ENCODE data around the gene HIC1.

Gene HIC1

GRCh38 chr17:2047590-2047989 lies 7.3 kb upstream of the HIC1 start:
- no peak for ATAC-seq
- TF ChIP-seq CSRNP3 (CRISPR knock-in tag; IDR thresholded peaks at IDR 0.05) (no peak), SNAI2 (CRISPR knock-in tag; IDR thresholded peaks at IDR 0.05) (no peak), OSR1 (CRISPR knock-in tag; IDR thresholded peaks at IDR 0.05) (no peak), ISL1 (CRISPR knock-in tag; IDR thresholded peaks at IDR 0.05) (no peak)

GRCh38 chr17:2048805-2049204 lies 6.1 kb upstream of the HIC1 start:
- TF ChIP-seq TOX (CRISPR knock-in tag; IDR thresholded peaks at IDR 0.05; ENCODE audit: borderline replicate concordance): no peak
- no peak for TF ChIP-seq TCF4 (CRISPR knock-in tag; IDR thresholded peaks at IDR 0.05; ENCODE audit: borderline replicate concordance)
- no peak for TF ChIP-seq ARNTL (CRISPR knock-in tag; IDR thresholded peaks at IDR 0.05; ENCODE audit: borderline replicate concordance, low read depth)
- no peak for TF ChIP-seq SNAI2 (CRISPR knock-in tag; IDR thresholded peaks at IDR 0.05)
- no peak for TF ChIP-seq ZNF565 (CRISPR knock-in tag; conservative IDR thresholded peaks at IDR 0.05; ENCODE audit: low read depth)
- TF ChIP-seq ESRRG (CRISPR knock-in tag; IDR thresholded peaks at IDR 0.05): no peak
- no peak for TF ChIP-seq POU6F1 (CRISPR knock-in tag; IDR thresholded peaks at IDR 0.05; ENCODE audit: borderline replicate concordance, low read depth)
- no peak for TF ChIP-seq ISL1 (CRISPR knock-in tag; IDR thresholded peaks at IDR 0.05)
- no peak for TF ChIP-seq ZFP30 (CRISPR knock-in tag; IDR thresholded peaks at IDR 0.05)
- TF ChIP-seq ZFP3 (CRISPR knock-in tag; IDR thresholded peaks at IDR 0.05): no peak
- no peak for TF ChIP-seq CSRNP3 (CRISPR knock-in tag; IDR thresholded peaks at IDR 0.05)
- no peak for TF ChIP-seq ZNF8 (CRISPR knock-in tag; IDR thresholded peaks at IDR 0.05)
- no peak for ATAC-seq

- TF ChIP-seq ZC3H10 (CRISPR knock-in tag; IDR thresholded peaks at IDR 0.05): no peak
- TF ChIP-seq TSHZ2 (CRISPR knock-in tag; IDR thresholded peaks at IDR 0.05): 0 out of 2 replicates have a peak, but pooled peaks have one; percentile 11
- 0 out of 2 replicates have a peak, but pooled peaks have one; percentile 15 for TF ChIP-seq CSDC2 (CRISPR knock-in tag; IDR thresholded peaks at IDR 0.05)
- TF ChIP-seq PATZ1 (CRISPR knock-in tag; IDR thresholded peaks at IDR 0.05; ENCODE audit: borderline replicate concordance): no peak
- TF ChIP-seq CREB5 (CRISPR knock-in tag; IDR thresholded peaks at IDR 0.05; ENCODE audit: low read depth): no peak
- TF ChIP-seq ZFP30 (CRISPR knock-in tag; IDR thresholded peaks at IDR 0.05): no peak
- TF ChIP-seq SNAI2 (CRISPR knock-in tag; IDR thresholded peaks at IDR 0.05): no peak
- no peak for TF ChIP-seq ZFP3 (CRISPR knock-in tag; IDR thresholded peaks at IDR 0.05)
- ATAC-seq: peak; percentile 46
These were observed 5.3 kb upstream of the HIC1 start for GRCh38 chr17:2049333-2050299.
